ENCODE data around the gene EIF6.
A peak's percentile ranks its signal among the peaks of the same experiment; 100 is the strongest.
"Not testable (repeated sequence)": the region's sequence is repeated elsewhere in the genome, so short reads cannot be mapped to it uniquely, and the experiment has no call there.

The EIF6 gene

DNA sequence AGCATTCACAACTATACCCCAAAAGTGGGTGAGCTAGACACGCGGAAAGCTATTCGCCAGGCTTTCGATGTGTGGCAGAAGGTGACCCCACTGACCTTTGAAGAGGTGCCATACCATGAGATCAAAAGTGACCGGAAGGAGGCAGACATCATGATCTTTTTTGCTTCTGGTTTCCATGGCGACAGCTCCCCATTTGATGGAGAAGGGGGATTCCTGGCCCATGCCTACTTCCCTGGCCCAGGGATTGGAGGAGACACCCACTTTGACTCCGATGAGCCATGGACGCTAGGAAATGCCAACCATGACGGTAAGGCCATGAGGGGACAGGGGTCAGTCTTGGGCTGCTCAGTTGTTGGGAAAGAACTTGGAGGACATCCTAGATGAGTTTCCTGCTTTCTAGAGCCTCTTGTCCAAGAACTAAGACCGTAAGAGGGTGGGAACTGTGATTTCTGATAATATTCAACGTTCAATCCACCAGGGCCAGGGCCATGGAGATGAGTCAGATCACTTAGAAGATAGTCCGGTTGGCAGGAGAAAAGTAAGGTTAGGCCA is 30.0 kb downstream of the EIF6 start:
- no peak for DNase-seq

DNA sequence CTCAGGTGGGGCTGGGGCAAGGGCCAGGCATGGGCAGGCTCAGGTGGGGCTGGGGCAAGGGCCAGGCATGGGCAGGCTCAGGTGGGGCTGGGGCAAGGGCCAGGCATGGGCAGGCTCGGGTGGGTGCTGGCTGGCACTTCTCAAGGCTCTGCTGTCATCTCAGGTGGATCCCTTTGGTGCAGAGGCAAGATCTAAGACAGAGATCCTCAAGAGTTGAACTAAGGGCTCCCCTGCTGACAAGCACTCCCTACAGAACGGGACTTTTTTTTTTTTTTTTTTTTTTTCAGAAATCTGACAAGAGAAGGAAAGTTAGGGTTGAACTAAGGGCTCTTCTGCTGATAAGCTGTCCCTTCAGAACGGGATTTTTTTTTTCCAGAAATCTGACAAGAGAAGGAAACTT is 31.6 kb downstream of the EIF6 start:
- no peak for DNase-seq

DNA sequence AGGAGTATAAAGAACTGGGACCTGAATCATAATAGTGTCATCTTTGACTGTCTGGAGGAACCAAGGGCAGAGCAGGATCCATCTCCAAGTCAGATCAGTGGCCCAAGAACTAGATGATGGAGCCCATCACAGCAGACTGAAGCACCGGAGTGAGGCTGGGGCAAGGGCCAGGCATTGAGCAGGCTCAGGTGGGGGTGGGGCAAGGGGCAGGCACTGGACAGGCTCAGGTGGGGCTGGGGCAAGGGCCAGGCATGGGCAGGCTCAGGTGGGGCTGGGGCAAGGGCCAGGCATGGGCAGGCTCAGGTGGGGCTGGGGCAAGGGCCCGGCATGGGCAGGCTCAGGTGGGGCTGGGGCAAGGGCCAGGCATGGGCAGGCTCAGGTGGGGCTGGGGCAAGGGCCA is 32.0 kb downstream of the EIF6 start:
- DNase-seq: not testable (repeated sequence)

GRCh38 chr20:35252037-35252461 is 32.5 kb downstream of the EIF6 start:
- DNase-seq: no peak

GRCh38 chr20:35251613-35251940 is 33.0 kb downstream of the EIF6 start:
- no peak for DNase-seq

GRCh38 chr20:35248641-35249475 is 35.7 kb downstream of the EIF6 start:
- peak; percentile 34 to 64 for DNase-seq

GRCh38 chr20:35246723-35247122 is 37.8 kb downstream of the EIF6 start:
- DNase-seq: no peak

GRCh38 chr20:35243986-35244385 is 40.6 kb downstream of the EIF6 start:
- no peak for DNase-seq

DNA sequence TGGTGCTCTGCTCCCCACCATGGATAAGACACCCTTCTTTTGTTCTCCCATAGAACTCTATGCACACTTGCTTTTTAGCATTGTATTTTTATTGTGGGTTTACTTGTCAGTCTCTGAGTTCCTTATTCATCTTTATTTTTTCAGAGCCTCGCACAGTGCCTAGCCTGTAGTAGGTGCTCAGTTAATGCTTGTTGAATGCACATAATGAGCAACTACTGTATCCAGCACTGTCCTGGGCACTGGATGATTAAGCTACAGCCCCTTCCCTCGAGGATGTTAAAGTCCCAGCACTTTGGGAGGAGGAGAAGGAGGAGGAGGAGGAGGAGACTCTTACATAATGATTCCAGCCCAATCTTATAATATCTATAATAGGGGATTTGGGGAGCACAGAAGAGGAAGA is 41.3 kb downstream of the EIF6 start:
- no peak for DNase-seq

DNA sequence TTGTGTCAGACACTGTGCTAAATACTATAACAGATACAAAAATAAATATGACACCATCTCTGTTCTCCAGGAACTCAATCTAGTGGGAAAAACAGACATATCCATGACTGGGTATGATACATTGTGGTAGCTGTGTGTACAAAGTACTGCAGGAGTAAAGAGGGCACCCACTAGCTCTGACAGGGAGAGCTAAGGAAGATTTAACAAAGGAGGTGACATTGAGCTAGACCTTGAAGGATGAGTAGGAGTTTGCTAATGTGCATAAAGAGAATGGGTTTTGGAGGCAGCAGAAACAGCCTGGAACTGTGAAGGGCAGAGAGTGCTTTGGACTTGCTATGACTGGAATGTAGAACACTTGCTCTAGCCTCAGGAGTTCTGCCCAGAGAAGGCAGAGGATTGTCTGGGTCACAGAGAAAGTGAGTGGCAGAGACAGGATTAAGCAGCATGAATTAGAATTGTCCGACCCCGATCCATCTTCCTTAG is 43.7 kb downstream of the EIF6 start:
- DNase-seq: no peak

DNA sequence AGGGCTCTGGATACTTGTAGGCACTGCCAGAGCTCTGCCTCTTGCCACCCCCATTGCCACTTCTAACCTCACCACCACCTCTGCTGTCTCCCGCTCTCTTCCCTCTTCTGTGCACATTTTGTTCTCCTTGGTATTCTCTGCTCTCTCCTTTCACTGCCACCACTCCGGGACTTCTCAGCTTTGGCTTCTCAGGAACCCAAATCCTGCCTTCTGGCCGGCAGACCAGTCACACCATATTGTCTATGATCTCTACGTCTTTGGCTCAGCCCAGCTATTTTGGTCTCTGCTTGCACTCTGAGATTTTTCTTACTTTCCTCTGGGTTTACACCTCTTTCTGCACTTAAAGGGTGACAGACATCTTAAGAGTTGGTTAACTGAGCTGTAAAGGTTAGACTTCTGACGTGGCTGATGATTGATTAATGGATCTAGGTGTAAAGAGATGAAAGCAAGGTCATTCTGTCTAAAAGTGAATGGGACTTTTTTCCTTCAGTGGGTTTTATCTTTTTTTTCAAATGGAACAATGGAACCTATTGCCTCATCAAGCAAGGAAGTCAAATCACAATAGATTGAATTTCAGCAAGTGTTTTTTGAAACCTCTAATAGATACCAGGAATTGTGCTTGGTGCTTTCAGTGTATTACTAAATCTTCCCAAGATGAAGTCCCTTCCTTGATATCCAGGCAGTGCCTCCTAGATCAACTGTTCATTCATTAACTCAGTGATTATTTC is 44.3 kb downstream of the EIF6 start:
- DNase-seq: no peak

DNA sequence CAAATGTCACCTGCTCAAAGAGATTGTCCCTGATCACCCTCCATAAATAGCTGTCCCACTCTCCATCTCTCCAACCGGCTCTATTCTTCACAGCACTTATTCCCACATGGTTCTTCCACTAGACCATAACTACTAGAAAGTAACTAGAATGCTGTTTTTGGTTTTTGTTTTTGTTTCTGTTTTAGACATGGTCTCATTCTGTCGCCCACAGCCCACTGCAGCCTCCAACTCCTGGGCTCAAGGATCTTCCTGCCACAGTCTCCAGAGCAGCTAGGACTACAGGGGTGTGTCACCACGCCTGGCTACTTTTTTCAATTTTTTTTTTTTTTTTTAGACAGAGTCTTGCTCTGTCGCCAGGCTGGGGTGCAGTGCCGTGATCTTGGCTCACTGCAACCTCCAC is 45.8 kb downstream of the EIF6 start:
- no peak for DNase-seq

GRCh38 chr20:35238170-35238569 is 46.4 kb downstream of the EIF6 start:
- peak; percentile 99 to 100 for DNase-seq

- no peak for DNase-seq
Observed at GRCh38 chr20:35237486-35237885, 47.1 kb downstream of the EIF6 start.

DNA sequence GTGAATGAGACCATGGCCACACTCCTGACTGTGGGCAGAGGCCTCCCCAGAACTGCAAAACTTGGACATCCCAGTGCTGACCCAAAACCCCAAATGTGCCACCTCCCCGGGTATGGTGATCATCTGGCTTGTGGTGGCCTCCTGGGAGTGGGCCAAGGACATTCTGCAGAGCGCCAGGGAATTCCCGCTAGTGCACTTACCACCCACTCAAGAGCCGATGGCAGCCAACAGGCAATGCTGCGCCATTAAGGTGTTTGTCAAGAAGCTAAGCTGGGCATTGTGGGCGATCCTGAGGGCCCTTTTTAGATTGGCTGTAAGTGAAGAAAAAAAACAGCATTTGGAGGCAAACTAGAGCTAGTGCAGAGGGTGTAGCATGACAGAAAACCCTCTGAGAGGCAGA is 48.7 kb downstream of the EIF6 start:
- no peak for DNase-seq

DNA sequence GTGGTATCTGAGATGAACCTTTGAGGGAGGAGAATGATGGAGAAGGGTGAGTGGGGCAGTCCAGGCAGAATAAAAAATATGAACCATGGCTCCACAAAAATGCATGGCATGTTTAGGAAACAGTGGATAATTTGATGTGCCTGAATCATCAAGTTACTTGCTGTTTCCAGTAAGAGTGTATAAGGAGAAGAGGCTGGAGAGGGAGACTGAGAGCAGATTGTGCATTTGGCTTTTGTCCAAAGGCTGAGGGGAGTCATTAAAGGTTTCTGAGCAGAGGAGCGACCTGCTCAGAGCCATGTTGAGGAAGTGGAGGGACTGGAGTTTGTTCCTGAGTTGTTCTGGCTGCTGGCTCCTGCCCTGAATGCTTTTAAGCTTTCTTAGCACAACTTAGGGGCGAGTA is 52.0 kb downstream of the EIF6 start:
- no peak for DNase-seq

Measured in Kasumi-1 (cell line).